ENCODE data around the gene VAPB.

VAPB gene

DNA sequence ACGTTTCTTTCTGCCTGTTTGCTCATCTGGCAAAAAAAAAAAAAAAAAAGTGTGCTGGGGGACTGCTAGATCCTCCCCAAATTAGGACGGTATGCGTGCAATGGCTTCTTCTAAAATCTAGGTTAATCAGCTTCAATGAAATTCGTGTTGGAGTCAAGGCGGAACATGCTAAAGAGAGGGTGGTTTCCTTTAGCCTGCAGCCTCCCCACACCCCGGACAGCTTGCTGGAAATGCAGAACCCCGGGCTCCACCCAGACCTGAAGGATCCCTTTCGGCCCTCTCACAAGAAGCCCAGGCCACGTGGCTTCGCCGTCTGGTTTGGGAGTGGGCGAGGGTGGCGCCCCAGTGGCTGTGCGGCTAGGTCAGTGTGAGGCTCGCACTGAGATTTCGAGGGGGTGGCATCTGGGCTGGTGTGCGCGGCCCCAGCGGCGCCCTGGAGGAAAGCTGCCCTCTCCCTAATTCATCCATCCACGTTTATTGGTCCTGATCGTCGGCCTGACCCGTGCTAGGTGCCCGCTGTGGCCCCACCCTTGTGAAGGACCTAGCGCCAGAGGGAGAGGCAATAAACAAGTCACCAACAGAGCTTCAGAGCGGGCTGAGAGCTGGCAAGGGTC is 77.2 kb downstream of the VAPB start:
- DNase-seq, result no peak

DNA sequence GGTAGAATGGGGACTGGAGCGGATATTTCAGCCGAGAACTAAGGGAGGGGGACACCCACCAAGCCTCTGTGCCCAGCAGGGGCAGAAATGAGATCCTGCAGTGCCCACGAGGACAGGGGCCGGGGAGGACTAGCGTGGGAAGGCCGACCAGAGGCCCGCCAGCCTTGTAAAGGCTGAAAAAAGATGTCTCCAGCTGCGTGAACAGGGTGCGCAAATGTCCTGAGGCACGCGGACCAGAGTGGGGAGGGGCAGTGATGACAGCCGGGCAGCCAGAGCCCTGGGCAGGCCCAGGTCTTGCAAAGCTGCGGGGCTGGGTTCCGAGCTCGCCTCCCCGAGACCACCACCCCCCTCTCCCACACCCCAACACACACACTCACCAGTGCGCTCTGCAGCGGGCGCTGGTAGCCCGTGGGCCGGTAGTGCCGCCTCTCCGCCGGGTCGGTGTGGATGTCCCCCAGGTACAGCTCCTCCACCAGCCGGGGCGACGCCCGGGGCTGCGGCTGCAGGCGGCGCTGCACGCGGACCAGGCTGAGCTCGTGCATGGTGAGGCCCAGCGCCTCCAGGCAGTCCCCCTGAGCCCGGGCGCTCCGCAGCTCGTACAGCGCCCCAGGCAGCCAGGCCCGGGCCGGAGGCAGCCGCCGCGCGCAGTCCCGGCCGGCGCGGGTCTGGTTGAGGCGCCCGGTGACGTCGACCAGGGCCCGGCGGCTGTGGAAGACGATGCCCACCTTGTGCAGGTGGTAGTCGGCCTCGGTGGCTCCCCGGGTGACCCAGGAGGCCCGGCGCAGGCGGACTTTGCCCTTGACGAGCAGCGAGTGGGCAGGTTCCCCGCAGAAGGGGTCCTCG is 77.9 kb downstream of the VAPB start:
- no peak for DNase-seq

DNA sequence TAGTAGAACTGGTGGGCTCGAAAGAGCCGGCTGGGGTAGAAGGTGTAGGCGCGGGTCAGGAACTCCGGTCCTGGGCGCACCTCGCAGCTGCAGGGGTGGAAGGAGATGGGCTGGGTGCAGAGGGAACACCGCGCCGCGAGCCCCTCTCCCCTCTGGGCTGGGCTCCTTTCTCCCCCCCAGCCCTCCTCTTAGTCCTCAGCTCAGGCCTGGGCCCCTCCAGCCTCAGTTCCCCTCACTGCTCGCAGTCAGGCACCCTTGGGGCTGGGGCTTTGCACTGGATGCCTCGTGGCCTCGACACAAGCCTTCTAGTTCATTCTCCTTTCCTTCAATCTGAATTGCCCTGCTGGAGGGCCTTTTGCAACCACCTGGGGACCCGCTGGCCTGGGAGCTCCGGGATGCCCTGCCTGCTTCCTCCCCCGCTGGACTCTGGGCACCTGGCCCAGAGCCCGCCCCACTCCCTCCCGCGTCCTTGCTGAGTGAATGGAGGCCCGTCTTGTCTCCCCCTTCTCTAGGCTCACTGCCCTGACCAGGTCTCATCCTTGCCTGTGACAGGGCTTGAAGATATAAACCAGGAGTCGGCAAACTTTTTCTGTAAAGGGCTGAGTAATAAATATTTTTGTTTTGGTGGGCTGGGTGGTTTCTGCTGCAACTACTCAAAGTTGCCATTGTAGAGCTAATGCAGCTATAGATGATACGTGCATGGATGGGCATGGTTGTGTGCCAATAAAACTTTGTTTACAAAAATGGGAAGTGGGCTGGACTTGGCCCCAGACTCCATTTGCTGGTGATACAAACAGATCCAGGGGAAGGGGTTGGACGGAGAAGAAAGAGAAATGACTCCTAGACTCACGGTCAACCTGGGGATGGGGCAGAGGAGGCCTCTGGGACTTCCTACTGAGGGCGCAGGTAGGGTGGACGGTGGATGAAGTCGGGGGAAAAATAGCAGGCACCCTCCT is 78.8 kb downstream of the VAPB start:
- DNase-seq, result no peak

DNA sequence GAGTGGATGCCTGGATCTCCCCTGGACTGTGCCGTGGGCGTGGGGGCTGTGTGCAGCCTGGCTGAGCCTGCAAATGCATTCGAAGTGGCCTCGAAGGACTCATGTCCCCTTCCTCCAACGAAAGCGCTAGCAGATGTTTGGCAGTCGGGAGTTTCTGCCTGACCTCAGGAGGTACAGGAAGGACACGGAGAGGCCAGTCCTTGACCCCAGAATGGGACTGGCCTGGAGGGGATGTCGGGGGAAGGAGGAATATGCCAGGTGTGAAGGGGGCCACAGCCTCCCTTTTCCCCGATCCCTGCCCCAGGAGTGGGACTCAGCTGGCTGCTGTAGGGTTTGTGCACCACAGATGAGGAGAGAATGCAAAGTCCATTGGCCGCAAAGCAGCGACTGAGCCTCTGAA is 80.6 kb downstream of the VAPB start:
- no peak for DNase-seq

DNA sequence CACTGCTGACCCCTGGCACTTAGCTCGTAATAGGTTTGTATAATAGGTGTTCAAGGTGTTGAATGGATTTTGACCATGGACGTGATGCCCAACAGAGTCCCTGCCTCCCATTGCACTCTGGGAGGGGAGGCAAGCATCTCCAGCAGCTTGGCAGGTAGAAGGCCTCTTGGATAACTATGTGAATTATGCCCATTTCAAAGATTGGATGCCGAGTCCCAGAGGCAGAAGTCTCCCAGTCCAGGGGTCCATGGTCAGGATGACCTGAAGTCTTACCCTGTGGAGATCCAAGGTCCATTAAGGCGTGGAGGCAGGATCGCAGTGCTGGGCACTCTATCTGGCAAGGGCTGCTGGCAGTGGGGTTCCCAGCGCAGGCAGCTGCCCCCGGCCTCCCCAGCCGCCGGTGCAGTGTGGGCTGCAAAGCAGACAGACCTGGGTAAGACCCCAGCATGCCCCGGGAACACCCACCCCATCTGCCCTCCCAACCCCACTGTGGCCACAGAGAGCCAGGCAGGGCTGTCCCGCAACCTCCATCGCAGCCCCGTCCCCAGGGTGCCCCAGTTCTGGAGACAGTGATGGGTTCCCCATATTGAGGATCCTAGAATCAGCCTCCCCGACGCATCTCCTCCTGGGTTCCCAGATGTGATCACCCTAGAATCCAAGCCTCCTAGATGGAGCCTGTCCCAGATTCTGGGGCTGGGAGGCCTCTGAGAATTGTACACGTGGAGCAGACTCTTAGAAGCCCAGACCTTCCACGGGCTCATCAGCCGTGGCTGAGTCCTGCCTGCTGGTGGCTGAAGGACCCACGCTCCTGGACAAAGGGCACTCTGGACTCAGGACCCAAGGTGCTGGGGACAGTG is 81.5 kb downstream of the VAPB start:
- no peak for DNase-seq

DNA sequence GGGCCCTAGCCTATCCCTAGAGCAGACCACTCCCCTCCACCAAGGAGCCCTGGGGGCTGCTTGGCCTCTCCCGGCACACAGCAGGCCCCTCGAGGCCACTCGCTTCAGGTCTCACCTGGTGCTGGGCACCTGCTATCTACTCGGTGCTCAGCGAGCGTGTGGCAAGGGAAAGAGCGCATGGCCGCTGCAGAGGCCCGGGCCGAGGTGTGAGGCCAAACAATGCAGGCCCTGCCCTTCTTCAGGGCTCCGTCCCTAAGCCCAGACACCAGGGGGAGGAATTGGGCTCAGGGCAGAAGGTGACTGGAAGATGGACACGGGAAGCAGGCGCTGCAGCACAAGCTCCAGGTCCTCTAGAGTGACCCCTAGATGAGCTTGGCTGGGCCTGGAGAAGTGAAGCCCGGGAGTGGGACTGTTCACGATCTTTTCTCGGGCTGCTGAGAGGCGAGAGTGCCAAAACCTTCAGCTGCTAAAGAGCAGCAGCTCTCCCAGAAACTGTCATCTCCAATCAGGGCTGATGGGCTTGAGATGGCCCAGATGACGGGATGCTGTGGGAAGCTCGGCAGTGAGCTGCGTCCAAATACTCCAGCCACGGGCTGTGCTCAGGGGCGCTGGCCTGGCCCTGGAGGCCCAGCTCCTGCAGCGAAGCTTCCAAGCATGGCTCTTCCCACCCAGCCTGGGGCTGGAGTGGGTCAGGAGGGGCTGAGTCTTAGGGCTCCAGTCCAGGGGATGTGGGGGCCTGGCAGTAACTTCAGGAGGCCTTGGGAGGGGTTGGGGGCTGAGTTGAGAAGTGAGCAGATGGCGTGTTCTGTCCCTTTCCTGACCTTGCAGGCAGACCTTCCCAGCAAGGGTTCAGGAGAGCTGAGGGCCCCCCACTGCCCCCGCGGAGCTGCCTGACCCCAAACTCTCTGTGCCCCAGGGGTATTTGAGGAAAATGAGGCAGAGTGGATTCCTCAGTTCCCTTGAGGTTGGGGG is 82.5 kb downstream of the VAPB start:
- DNase-seq, result peak; percentile 55

DNA sequence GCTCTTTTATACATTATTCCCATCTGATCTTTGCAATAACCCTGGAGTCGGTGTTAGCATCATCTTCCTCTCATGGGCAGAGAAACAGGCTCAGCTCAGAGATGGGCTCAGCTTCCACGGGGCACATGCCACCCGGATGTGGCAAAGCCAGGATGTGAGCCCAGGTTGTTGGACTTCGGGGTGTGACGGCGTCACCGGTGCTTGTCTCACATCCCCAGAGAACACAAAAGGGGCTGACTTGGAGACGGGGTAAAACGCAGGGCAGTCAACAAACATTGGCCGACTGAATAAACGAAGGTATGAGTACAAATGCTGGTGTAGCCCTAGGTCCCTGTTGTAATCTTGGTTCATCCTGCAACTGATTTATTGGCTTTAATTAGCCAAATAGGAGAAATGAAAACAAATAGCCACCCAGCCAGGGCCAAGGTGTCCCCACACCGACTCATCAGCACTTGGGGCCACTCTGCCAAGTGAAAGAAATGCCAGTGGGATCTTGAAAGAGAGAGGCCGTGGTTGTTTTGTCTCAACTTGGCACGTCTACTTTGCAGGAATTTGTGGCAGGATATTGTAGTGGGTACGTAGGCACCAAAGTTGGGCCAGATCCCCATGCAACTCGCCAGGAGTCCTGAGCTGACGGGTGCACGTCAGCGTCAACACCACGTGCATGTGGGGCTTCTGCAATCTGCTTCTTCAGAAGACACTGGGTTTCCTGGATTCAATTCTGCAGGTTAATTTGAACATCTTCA is 83.4 kb downstream of the VAPB start:
- no peak for DNase-seq

DNA sequence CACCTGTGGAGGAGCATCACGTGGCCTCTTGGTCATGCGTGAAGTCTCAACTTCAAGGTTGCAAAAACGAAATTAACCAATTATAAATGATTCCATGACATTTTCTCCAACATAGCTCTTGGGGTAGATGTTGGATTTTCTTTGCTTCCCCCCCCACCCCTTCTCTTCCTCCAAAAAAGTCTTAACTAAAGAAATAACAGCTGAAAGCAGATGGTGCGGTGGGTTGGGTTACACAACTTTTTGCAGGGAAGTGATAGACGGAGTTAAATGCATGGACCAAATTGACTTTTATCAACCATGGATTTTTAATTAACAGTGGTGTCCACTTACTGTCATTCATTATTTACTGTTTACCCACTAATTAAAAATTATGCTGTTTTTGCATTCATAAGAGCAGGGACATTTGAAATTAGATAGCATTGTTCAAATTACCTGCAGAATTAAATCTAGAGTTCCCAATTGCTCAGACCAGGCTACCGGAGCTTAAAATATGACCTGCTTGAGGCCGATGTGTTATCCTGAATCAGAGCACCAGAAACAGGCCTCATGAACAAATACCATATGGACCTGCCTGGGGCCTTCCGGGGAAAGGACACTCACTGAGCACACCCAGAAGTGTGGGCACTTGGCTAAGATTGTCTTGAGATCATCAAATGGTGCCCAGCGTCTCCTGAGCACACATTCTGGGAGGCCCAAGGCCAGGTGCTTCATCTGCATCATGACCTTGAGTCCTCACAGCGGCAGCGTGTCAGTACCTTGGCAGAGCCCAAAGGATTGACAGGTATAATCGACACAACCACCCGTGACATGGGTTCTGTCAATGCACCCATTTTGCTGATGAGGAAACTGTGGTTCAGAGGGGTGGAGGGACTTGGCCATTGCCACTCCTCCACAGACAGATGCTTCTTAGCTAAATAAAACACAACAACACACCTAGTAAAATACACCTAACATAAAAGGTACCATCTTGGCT is 84.7 kb downstream of the VAPB start:
- no peak for DNase-seq

DNA sequence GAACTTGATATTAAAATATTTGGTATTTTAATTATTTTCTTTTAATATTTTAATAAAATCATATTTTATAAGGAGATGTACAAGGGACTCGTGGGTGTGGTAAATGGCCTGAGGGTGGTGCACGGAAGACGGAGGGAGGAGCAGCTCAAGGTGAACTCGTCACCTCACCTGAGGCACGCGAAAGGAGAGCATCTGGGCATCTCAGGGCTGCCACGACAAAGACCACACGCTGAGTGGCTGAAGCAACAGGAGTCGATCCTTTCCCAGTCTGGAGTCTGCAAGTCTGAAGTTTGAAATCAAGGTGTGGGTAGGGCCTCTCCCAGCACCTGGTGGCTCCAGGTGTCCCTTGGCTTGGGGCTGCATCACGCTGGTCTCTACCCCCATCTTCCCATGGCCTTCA is 86.4 kb downstream of the VAPB start:
- DNase-seq, result no peak

DNA sequence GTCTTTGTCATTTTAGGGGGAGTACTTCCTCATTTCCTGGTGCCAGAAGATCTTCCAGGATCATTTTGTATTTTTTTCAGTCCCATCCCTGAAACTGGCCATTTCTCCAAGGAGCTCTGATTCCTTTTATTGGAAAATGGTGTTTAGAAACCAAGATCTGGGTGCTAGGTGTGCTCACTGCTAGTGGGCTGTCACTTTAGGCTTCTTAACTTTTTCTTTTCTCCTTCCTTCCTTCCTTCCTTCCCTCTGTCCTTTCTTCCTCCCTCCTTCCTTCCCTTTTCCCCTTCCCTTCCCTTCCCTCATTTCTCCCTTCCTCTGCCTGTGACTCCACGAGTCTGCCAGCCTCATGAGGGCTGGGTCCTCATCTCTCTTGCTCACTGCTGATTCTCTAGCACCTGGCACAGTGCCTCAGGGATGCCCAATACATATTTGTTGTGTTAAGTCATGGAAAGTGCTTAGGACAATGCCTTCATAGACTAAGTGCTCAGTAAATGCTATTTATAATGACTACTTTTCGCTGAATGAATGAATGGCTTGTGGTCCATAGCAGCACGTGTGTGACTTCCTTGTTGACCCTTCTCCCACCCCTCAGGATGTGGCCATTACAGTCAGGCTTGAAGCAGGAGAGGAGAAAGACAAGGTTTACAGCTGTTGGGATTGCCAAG is 89.2 kb downstream of the VAPB start:
- DNase-seq, result no peak

DNA sequence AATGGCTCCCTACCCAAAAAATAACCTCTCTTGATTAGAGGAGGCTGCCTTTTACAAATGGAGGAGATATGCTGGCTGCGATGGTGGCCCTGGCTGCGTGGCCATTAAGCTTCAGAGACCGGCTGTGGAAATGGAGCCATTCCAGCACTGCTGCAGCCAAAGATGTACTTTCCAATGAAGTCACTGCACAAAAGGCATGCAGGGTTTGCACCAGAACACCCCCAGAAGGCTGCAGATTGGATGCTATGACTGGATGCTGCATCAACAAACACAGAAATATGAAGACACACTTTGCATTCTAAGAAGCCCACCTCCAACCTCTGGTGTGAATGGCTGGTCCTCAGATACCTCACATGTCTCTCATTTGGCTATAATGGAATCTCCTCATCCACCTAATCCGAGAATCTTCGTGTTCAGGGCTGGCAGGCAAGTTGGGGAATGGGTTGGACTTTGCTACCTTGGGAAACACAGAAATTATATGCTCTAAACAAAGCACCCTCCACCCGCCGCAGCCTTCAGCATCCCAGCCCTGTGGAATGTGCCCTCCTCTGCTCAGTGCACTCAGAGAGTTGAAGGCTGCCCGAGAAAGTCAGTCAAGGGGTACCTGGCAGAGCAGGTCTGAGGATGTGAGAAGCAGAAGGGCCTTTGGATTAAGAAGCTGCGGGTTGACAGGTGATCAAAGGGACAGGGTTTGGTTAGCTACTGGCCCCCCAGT is 90.9 kb downstream of the VAPB start:
- DNase-seq, result no peak

DNA sequence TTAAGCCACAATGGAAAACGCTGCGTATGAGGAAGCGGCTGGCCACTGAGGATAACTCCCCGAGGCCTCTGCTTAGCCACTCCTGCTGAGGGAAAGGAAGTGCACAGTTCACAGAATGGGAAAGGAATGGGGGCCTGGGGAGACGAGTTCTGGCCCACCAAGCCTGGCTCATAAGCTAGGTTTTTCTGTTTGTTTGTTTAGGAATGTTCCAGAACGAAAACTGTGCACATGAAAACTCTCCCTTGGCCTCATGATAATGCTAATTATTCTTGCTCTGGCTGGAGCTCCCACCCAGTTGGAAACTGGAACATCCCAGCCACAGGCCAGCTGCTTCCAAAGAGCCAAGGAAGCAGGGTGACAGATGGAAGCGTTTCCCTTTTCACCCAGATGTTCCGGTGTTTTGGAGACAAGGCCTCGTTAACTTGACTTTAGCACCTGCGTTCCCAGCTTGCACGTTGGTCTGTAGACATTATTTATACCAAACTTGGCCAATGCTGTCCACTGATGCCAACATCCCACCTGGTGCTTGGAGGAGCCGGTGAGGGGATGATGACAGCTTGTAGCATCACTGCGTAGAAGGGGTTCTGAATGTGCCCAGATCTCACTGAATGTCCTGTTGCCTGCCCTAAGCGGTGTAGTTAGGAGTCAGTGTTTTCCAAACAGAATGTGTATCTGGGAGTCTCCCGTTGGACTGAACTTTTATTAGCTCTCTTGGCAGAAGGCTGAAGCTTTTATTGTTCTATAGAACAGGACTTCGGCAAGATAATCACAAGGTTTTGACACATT is 91.7 kb downstream of the VAPB start:
- no peak for DNase-seq

DNA sequence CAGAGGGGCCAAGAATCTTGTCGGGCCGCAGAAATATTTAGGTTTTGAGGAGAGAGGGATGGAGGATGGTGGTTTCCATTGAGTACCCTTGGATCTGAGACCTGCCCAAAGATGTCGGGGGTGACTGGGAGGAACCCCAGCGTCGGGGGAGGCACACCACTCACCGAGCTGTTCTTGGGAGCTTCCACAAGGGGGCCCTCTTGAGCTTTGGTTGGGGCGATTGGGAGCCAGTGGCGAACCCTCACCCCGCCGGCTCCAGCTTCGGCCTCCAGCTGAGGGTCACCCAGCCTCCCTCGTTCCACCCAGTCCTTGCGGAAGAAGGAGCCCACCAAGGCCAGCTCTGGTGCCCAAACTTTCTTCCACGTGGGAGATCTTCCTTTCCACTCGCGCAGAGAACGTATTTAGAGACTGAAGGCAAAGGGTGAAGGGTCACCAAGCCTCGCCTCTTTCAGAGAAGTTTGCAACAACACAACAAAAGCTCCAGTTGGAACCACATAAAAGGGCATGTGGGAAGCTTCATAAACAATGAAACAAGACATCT is 92.5 kb downstream of the VAPB start:
- peak; percentile 37 for DNase-seq

DNA sequence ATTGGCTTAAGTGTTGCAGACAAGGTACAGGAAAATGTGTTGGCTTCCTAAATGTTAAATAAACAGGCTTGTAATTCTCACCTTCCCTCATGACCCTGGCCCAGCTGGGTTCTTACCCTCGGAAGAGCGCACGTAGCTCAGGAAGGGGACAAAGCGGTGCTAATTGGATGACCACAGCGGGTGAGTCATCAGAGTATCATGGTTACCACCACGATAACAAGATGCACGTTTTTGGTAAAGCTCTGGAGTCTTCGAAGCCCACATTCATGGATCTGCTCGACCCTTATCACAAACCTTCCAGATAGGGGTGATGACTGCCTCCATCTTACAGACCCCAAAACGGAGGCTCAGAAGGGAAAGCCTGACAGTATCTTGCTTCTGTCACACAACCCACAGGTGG is 93.4 kb downstream of the VAPB start:
- DNase-seq, result peak; percentile 26

DNA sequence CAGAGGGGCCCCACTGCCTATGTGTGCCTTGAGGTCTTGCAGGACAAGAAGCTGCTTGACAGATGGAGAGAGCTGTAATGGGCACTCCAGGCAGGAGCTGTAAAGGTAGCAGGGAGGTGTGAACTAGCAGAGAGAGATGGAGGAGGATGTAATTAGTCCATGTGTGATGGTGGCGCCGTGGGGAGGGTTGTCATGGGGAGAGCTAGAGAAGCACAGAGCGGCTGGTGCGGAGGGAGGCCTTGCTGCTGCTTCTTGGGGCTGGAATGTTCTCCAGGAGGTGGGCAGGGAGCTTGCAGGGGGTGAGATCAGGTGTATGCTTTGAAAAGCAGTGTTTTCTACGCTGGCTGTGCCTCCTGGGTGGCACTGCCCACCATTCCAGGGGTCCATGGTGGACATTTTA is 94.0 kb downstream of the VAPB start:
- no peak for DNase-seq

DNA sequence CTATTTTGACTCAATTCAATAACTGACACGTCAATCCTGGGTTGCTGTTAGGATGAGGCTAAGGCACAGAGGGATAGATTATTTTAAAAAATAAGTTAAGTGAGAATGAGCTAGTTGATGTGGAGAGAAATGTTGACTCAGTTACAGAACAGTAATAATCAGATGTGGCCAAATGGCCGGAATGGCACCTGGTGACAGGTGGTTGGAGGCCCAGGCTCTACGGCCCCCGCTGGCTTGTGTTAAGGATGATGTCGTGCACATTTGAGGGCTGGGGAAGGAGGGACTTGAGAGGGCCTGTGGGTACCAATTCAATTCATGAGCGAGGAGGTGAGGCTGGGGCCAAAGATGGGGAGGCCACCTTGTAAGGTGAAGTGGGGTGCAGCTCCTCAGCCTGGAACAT is 94.4 kb downstream of the VAPB start:
- no peak for DNase-seq

DNA sequence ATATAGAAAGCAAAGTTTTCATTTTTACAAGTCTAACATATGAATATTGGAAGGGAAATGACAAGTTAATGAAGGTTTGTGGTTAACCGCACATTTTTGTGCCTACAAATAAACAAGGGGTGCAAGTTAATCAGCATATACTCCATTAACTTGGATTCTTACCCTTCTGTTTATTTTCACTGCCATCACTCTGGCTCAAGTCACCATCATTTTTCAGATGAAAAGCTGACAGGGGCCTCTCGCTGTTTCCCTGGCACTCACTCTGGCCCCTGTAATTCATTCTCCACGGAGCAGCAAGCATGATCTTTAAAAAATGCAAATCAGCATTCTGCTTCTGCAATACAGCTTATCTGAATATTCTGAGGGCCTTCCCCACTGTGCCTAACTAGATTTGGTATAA is 96.4 kb downstream of the VAPB start:
- DNase-seq, result no peak
